ENCODE data around the gene GPC5.
"Not testable (repeated sequence)": the region's sequence is repeated elsewhere in the genome, so short reads cannot be mapped to it uniquely, and the experiment has no call there.

GPC5 gene

GRCh38 chr13:92676246-92676645, 1277.8 kb downstream of the GPC5 start:
- Mint-ChIP-seq H3K4me3 (no peak overlapping the region), H3K27me3 (no peaks in the 10 kb centered on the region), H3K4me1 (ENCODE audit: low read depth) (no peaks in the 10 kb centered on the region), H3K36me3 (ENCODE audit: low read depth) (no peaks in the 10 kb centered on the region), H3K9me3 (peaks cover 40% of the 10 kb centered on the region), H3K27ac (no peak overlapping the region)
- intact Hi-C loops (cut with micrococcal nuclease), result no loop called here

- Mint-ChIP-seq H3K9me3 (peaks cover 38% of the 10 kb centered on the region), H3K27me3 (no peaks in the 10 kb centered on the region), H3K4me1 (ENCODE audit: low read depth) (no peaks in the 10 kb centered on the region), H3K4me3 (no peak overlapping the region), H3K36me3 (ENCODE audit: low read depth) (no peaks in the 10 kb centered on the region), H3K27ac (no peak overlapping the region)
- intact Hi-C loops (cut with micrococcal nuclease), result no loop called here
Measured at GRCh38 chr13:92677571-92677970, 1279.2 kb downstream of the GPC5 start.

- intact Hi-C loops (cut with micrococcal nuclease), result no loop called here
- H3K27me3 Mint-ChIP-seq, result no peaks in the 10 kb centered on the region
- H3K36me3 Mint-ChIP-seq (ENCODE audit: low read depth), result no peaks in the 10 kb centered on the region
- no peak overlapping the region for H3K27ac Mint-ChIP-seq
- H3K4me1 Mint-ChIP-seq (ENCODE audit: low read depth), result no peaks in the 10 kb centered on the region
- H3K9me3 Mint-ChIP-seq, result peaks cover 40% of the 10 kb centered on the region
- H3K4me3 Mint-ChIP-seq, result no peak overlapping the region
Measured at GRCh38 chr13:92679602-92680001, 1281.2 kb downstream of the GPC5 start.

- no peak overlapping the region for H3K27ac Mint-ChIP-seq
- peaks cover 40% of the 10 kb centered on the region for H3K9me3 Mint-ChIP-seq
- H3K4me1 Mint-ChIP-seq (ENCODE audit: low read depth), result no peaks in the 10 kb centered on the region
- no peaks in the 10 kb centered on the region for H3K36me3 Mint-ChIP-seq (ENCODE audit: low read depth)
- intact Hi-C loops (cut with micrococcal nuclease), result no loop called here
- H3K27me3 Mint-ChIP-seq, result no peaks in the 10 kb centered on the region
- no peak overlapping the region for H3K4me3 Mint-ChIP-seq
Measured at GRCh38 chr13:92681239-92681638, 1282.8 kb downstream of the GPC5 start.

GRCh38 chr13:92682832-92683517, 1284.6 kb downstream of the GPC5 start:
- intact Hi-C loops (cut with micrococcal nuclease), result no loop called here
- Mint-ChIP-seq H3K27me3 (no peaks in the 10 kb centered on the region), H3K9me3 (peaks cover 32% of the 10 kb centered on the region), H3K27ac (no peak overlapping the region), H3K4me1 (ENCODE audit: low read depth) (no peaks in the 10 kb centered on the region), H3K4me3 (no peak overlapping the region), H3K36me3 (ENCODE audit: low read depth) (no peaks in the 10 kb centered on the region)

GRCh38 chr13:92694047-92694446, 1295.6 kb downstream of the GPC5 start:
- Mint-ChIP-seq H3K27me3 (no peaks in the 10 kb centered on the region), H3K4me3 (no peak overlapping the region), H3K36me3 (ENCODE audit: low read depth) (no peaks in the 10 kb centered on the region), H3K27ac (no peak overlapping the region), H3K4me1 (ENCODE audit: low read depth) (no peaks in the 10 kb centered on the region), H3K9me3 (peaks cover 55% of the 10 kb centered on the region)
- intact Hi-C loops (cut with micrococcal nuclease), result no loop called here

GRCh38 chr13:92695827-92696226, 1297.4 kb downstream of the GPC5 start:
- not testable (repeated sequence) for H3K4me3 Mint-ChIP-seq

GRCh38 chr13:92716749-92717148, 1318.3 kb downstream of the GPC5 start:
- Mint-ChIP-seq H3K4me1 (ENCODE audit: low read depth) (no peaks in the 10 kb centered on the region), H3K4me3 (no peak overlapping the region), H3K27ac (no peak overlapping the region), H3K36me3 (ENCODE audit: low read depth) (no peaks in the 10 kb centered on the region), H3K27me3 (no peaks in the 10 kb centered on the region), H3K9me3 (peaks cover 28% of the 10 kb centered on the region)
- intact Hi-C loops (cut with micrococcal nuclease), result no loop called here

More at GRCh38 chr13:92695827-92696226, 1297.4 kb downstream of the GPC5 start:
- H3K27ac Mint-ChIP-seq; H3K4me1 Mint-ChIP-seq (ENCODE audit: low read depth); intact Hi-C loops (cut with micrococcal nuclease); H3K27me3 Mint-ChIP-seq; H3K36me3 Mint-ChIP-seq (ENCODE audit: low read depth): not testable (repeated sequence)
- peaks cover 65% of the 10 kb centered on the region for H3K9me3 Mint-ChIP-seq

GRCh38 chr13:92717857-92718256, 1319.4 kb downstream of the GPC5 start:
- Mint-ChIP-seq H3K36me3 (ENCODE audit: low read depth) (no peaks in the 10 kb centered on the region), H3K27me3 (no peaks in the 10 kb centered on the region), H3K27ac (no peak overlapping the region), H3K4me3 (no peak overlapping the region), H3K4me1 (ENCODE audit: low read depth) (no peaks in the 10 kb centered on the region), H3K9me3 (peaks cover 25% of the 10 kb centered on the region)
- intact Hi-C loops (cut with micrococcal nuclease), result no loop called here

- Mint-ChIP-seq H3K36me3 (ENCODE audit: low read depth) (no peaks in the 10 kb centered on the region), H3K27ac (no peak overlapping the region), H3K9me3 (peaks cover 27% of the 10 kb centered on the region)
Measured at GRCh38 chr13:92719868-92720267, 1321.4 kb downstream of the GPC5 start.

GRCh38 chr13:92721620-92722019, 1323.2 kb downstream of the GPC5 start:
- no peaks in the 10 kb centered on the region for H3K27me3 Mint-ChIP-seq
- intact Hi-C loops (cut with micrococcal nuclease), result no loop called here

More at GRCh38 chr13:92719868-92720267, 1321.4 kb downstream of the GPC5 start:
- Mint-ChIP-seq H3K4me3 (no peak overlapping the region), H3K27me3 (no peaks in the 10 kb centered on the region), H3K4me1 (ENCODE audit: low read depth) (no peaks in the 10 kb centered on the region)
- intact Hi-C loops (cut with micrococcal nuclease), result no loop called here

GRCh38 chr13:92727118-92727517, 1328.7 kb downstream of the GPC5 start:
- peaks cover 46% of the 10 kb centered on the region for H3K9me3 Mint-ChIP-seq

More at GRCh38 chr13:92721620-92722019, 1323.2 kb downstream of the GPC5 start:
- Mint-ChIP-seq H3K4me3 (no peak overlapping the region), H3K9me3 (peaks cover 21% of the 10 kb centered on the region), H3K27ac (no peak overlapping the region), H3K36me3 (ENCODE audit: low read depth) (no peaks in the 10 kb centered on the region), H3K4me1 (ENCODE audit: low read depth) (no peaks in the 10 kb centered on the region)

GRCh38 chr13:92734068-92734467, 1335.6 kb downstream of the GPC5 start:
- no peaks in the 10 kb centered on the region for H3K27me3 Mint-ChIP-seq
- H3K27ac Mint-ChIP-seq, result no peak overlapping the region
- no peaks in the 10 kb centered on the region for H3K36me3 Mint-ChIP-seq (ENCODE audit: low read depth)
- intact Hi-C loops (cut with micrococcal nuclease), result no loop called here
- no peak overlapping the region for H3K4me3 Mint-ChIP-seq
- peaks cover 25% of the 10 kb centered on the region for H3K9me3 Mint-ChIP-seq
- H3K4me1 Mint-ChIP-seq (ENCODE audit: low read depth), result no peaks in the 10 kb centered on the region

More at GRCh38 chr13:92727118-92727517, 1328.7 kb downstream of the GPC5 start:
- Mint-ChIP-seq H3K27me3 (no peaks in the 10 kb centered on the region), H3K36me3 (ENCODE audit: low read depth) (no peaks in the 10 kb centered on the region), H3K4me3 (no peak overlapping the region), H3K27ac (no peak overlapping the region), H3K4me1 (ENCODE audit: low read depth) (no peaks in the 10 kb centered on the region)
- intact Hi-C loops (cut with micrococcal nuclease), result no loop called here

- peaks cover 25% of the 10 kb centered on the region for H3K9me3 Mint-ChIP-seq
- no peaks in the 10 kb centered on the region for H3K27me3 Mint-ChIP-seq
- H3K36me3 Mint-ChIP-seq (ENCODE audit: low read depth), result no peaks in the 10 kb centered on the region
- H3K27ac Mint-ChIP-seq, result no peak overlapping the region
- H3K4me3 Mint-ChIP-seq, result no peak overlapping the region
- intact Hi-C loops (cut with micrococcal nuclease), result no loop called here
- H3K4me1 Mint-ChIP-seq (ENCODE audit: low read depth), result no peaks in the 10 kb centered on the region
Measured at GRCh38 chr13:92734545-92734944, 1336.1 kb downstream of the GPC5 start.

- Mint-ChIP-seq H3K4me3 (no peak overlapping the region), H3K9me3 (peaks cover 34% of the 10 kb centered on the region), H3K36me3 (ENCODE audit: low read depth) (no peaks in the 10 kb centered on the region), H3K4me1 (ENCODE audit: low read depth) (no peaks in the 10 kb centered on the region), H3K27ac (no peak overlapping the region), H3K27me3 (no peaks in the 10 kb centered on the region)
- intact Hi-C loops (cut with micrococcal nuclease), result no loop called here
Measured at GRCh38 chr13:92735909-92736308, 1337.5 kb downstream of the GPC5 start.
